Liver (tissue), 3 donors: ENCODE measurements around the gene FADS3.

ENCODE experiments used
- JUND ChIP-seq, 2 donors: IDR thresholded peaks; 2 replicates each; pipeline ENCODE4 v1.6.1; 2016; ENCODE audit warnings: antibody characterized with exemption in 2 of 2
- TF ChIP-seq, protein P1 (sequence below): fragments of 150-350 bp; IDR thresholded peaks from 2 replicates; pipeline ENCODE4 v1.5.1; 2017; ENCODE audit warnings: improper control_type of control experiment, low read depth, low read length; ENCODE audit not compliant: missing input control
- TF ChIP-seq, protein P2 (sequence below): IDR thresholded peaks from 2 replicates; pipeline ENCODE4 v1.6.1; 2016; ENCODE audit warnings: antibody characterized with exemption
- donor health status: healthy.
- donor health status: healthy.

DNA sequence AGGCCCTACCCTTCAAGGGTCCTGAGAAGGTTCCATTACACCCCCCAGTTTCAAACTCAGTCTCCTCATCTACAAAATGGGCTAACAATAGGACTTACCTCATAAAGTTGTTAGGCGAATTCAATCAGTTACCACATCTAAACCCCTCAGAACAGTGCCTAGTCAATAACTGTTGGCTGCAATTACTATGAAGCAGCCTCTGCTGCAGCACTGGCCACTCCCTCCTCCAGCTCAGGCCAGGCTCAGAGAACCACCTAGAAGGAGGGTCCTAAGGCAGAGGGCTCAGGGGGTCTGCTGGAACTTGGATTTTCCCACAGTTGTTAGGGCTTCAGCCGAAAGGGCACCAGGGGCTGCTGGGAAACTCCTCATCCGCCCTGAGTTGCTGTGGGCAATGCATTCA is 4.7 kb downstream of the FADS3 start:
- TF ChIP-seq, protein P1, sequence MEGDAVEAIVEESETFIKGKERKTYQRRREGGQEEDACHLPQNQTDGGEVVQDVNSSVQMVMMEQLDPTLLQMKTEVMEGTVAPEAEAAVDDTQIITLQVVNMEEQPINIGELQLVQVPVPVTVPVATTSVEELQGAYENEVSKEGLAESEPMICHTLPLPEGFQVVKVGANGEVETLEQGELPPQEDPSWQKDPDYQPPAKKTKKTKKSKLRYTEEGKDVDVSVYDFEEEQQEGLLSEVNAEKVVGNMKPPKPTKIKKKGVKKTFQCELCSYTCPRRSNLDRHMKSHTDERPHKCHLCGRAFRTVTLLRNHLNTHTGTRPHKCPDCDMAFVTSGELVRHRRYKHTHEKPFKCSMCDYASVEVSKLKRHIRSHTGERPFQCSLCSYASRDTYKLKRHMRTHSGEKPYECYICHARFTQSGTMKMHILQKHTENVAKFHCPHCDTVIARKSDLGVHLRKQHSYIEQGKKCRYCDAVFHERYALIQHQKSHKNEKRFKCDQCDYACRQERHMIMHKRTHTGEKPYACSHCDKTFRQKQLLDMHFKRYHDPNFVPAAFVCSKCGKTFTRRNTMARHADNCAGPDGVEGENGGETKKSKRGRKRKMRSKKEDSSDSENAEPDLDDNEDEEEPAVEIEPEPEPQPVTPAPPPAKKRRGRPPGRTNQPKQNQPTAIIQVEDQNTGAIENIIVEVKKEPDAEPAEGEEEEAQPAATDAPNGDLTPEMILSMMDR, result no peak
- TF ChIP-seq, protein P2, sequence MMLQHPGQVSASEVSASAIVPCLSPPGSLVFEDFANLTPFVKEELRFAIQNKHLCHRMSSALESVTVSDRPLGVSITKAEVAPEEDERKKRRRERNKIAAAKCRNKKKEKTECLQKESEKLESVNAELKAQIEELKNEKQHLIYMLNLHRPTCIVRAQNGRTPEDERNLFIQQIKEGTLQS, result no peak
- no peak for TF ChIP-seq JUND (IDR thresholded peaks at IDR 0.05)
